ENCODE results near the gene RPS21. TPM values are rescaled to one million over a fixed set of nuclear protein-coding genes. Genes with fewer than 3 reads are reported as not detected.

The RPS21 gene
- total RNA-seq, 4 donors from 2014 or later = 585 to 2,728 (median 1,375) TPM

DNA sequence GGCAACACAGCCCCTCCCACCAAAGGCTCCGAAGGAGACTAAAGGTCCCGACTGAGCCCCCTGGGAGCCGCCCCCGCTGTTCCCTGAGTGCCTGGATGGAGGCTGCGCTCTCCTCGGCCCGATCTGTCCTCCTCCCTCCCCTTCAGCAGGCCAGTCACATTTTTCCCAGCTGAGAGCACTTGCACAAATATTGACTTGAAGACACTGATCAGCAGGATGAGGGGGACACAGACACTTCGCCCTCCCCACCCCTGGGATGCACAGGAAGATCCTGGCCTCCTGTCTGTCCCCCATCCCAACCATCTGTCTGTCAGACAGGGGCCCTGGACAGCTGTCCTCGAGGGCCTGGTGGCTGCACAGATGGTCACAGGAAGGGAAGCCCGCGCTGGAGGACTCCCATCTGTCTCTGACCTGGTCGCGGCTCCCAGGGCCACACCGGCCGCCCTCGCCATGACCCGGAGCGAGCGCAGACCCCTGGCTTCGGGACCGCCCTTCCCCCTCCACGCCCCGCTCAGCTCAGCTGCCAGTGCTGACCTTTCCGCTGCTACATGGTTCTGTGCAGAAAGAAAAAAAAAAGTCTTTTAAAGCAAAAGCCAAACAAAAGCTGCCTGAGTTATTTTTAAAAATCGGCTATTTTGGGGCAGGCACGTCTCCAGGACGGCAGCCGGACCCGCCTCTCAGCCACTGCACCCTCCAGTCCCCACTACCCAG, 30.9 kb upstream of the RPS21 start:
- Histone ChIP-seq H3K36me3 (no peaks in the 10 kb centered on the region), H3K4me3 (peak overlapping the region in 1 of 4 donors; percentile 8), H3K4me1 (peaks cover 54 to 76% (median 59%) of the 10 kb centered on the region in 4 donors), H3K27me3 (no peaks in the 10 kb centered on the region), H3K27ac (peak overlapping the region; percentile 81 to 88 (median 84)), H3K9me3 (no peaks in the 10 kb centered on the region)
- TF ChIP-seq POLR2A (IDR thresholded peaks at IDR 0.05) (no peak), POLR2AphosphoS5 (IDR thresholded peaks at IDR 0.05) (peak in 1 of 3 donors; percentile 10), EP300 (IDR thresholded peaks at IDR 0.05; ENCODE audit: low read depth) (no peak)
- TF ChIP-seq, protein P1, sequence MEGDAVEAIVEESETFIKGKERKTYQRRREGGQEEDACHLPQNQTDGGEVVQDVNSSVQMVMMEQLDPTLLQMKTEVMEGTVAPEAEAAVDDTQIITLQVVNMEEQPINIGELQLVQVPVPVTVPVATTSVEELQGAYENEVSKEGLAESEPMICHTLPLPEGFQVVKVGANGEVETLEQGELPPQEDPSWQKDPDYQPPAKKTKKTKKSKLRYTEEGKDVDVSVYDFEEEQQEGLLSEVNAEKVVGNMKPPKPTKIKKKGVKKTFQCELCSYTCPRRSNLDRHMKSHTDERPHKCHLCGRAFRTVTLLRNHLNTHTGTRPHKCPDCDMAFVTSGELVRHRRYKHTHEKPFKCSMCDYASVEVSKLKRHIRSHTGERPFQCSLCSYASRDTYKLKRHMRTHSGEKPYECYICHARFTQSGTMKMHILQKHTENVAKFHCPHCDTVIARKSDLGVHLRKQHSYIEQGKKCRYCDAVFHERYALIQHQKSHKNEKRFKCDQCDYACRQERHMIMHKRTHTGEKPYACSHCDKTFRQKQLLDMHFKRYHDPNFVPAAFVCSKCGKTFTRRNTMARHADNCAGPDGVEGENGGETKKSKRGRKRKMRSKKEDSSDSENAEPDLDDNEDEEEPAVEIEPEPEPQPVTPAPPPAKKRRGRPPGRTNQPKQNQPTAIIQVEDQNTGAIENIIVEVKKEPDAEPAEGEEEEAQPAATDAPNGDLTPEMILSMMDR (IDR thresholded peaks at IDR 0.05) = no peak
- in situ Hi-C loops (cut with MboI; ENCODE audit: low pct_ligation_motif_present in 1 of 4, low pct_unique_long_range_greater_than_20kb in 1 of 4, low sequenced_read_pairs in 3 of 4) = no loop called here
- WGBS, 2 donors (ENCODE audit: low coverage in 1 of 2) = 57% methylated on average over 28 of the region's 29 CpGs; no CpG with 5 or more reads in 1 of the 2 donors
- DNase-seq = no peak
- intact Hi-C loops (cut with DNase I; ENCODE audit: low total_unique reads) = no loop called here

DNA sequence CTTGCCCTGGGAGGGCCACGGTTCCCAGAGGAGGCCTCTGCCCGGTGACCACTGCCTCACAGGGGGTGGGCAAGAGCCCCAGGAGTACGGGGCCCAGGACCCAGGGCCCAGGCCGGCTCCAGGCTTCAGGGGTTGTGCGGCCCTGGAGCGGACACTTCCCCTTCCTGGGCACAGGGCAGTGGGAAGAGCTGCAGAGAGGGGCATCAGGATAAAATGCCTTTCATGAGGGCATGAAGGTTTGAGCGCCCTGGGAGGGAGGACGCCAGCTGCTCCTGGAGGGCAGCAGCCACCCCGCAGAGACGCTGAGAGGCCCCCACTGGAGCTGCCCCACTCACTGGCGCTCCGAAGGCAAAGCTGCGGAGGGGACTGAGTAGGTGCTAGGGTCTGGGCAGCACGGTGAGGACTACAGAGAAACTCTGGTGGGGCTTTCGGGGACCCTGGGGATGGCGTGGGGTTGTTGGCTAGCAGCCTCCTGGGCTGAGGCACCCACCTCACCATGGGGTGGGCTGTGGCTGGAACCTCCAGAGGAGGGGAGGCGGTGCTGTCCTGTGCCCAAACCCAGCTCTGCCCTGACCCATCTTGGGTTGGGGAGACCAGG, 30.2 kb upstream of the RPS21 start:
- 60 to 62% methylated on average over 2 to 14 of the region's 17 CpGs for WGBS, 2 donors (ENCODE audit: low coverage in 1 of 2)
- Histone ChIP-seq H3K9me3 (no peaks in the 10 kb centered on the region), H3K36me3 (no peaks in the 10 kb centered on the region), H3K27me3 (no peaks in the 10 kb centered on the region), H3K4me1 (peaks cover 57 to 82% (median 63%) of the 10 kb centered on the region in 4 donors), H3K4me3 (peak overlapping the region in 1 of 4 donors; percentile 8), H3K27ac (peak overlapping the region; percentile 81 to 88 (median 84))
- intact Hi-C loops (cut with DNase I; ENCODE audit: low total_unique reads) (no loop called here), in situ Hi-C loops (cut with MboI; ENCODE audit: low pct_ligation_motif_present in 1 of 4, low pct_unique_long_range_greater_than_20kb in 1 of 4, low sequenced_read_pairs in 3 of 4) (no loop called here)
- TF ChIP-seq POLR2A (IDR thresholded peaks at IDR 0.05) (no peak), POLR2AphosphoS5 (IDR thresholded peaks at IDR 0.05) (no peak), EP300 (IDR thresholded peaks at IDR 0.05; ENCODE audit: low read depth) (no peak)
- TF ChIP-seq, protein P1 (IDR thresholded peaks at IDR 0.05) = no peak
- DNase-seq = no peak

DNA sequence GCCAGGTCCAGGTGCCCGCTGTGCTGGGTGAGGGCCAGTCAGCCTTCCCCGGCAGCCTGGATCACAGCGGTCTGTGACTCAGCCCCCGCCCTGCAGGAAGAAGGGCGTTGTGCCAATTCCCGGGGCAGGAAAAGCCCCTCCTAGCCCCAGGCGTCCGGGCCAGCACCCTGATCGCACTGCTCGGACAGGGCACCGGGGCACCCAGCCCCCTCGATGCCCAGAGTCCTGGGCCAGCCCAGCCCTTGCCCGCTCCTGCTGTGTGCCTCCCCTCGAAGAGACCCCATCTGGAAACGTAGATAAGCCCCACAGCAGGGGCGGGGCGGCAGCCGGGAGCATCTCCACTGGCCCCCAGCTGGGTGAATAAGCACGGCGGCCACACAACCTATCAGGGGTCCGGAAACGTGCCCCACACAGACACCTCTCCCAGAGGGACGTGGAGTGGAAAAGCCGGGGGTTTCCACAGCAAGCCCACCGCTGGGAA, 29.7 kb upstream of the RPS21 start:
- intact Hi-C loops (cut with DNase I; ENCODE audit: low total_unique reads) (no loop called here), in situ Hi-C loops (cut with MboI; ENCODE audit: low pct_ligation_motif_present in 1 of 4, low pct_unique_long_range_greater_than_20kb in 1 of 4, low sequenced_read_pairs in 3 of 4) (no loop called here)
- WGBS, 2 donors (ENCODE audit: low coverage in 1 of 2) = 35% methylated on average over 23 of the region's 25 CpGs; no CpG with 5 or more reads in 1 of the 2 donors
- no peak for TF ChIP-seq EP300 (IDR thresholded peaks at IDR 0.05; ENCODE audit: low read depth)
- no peak for TF ChIP-seq POLR2AphosphoS5 (IDR thresholded peaks at IDR 0.05)
- TF ChIP-seq, protein P1 (IDR thresholded peaks at IDR 0.05) = no peak
- TF ChIP-seq POLR2A (IDR thresholded peaks at IDR 0.05) = no peak
- Histone ChIP-seq H3K27ac (peak overlapping the region; percentile 81 to 88 (median 84)), H3K9me3 (no peaks in the 10 kb centered on the region), H3K36me3 (no peaks in the 10 kb centered on the region), H3K4me3 (no peak overlapping the region), H3K27me3 (no peaks in the 10 kb centered on the region), H3K4me1 (peaks cover 57 to 85% (median 64%) of the 10 kb centered on the region in 4 donors)
- DNase-seq = no peak

DNA sequence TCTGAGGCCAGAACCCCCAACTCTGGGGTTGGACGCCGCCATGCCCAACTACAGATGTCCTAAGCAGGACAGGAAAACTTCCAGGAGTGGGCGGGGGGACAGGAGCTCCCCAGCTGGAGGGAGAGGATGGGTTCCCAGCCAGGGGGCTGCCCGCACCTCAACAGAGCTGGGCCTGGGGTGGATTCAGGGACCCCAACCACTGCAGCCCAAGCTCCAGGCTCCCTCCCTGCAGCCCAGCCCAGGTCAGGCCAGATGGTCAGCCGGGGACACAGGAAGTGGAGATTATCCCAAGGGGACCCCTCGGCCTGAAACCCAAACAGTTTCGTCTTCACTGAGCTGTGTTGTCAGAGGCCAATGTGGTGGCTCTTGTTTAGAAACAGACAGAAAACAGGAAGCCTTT, 29.2 kb upstream of the RPS21 start:
- no peaks in the 10 kb centered on the region for H3K27me3 ChIP-seq
- peak overlapping the region; percentile 81 to 88 (median 84) for H3K27ac ChIP-seq
- no peak overlapping the region for H3K4me3 ChIP-seq
- WGBS, 2 donors (ENCODE audit: low coverage in 1 of 2) = 49% methylated on average over 7 of the region's 7 CpGs; no CpG with 5 or more reads in 1 of the 2 donors
- no peak for TF ChIP-seq POLR2A (IDR thresholded peaks at IDR 0.05)
- no peak for DNase-seq
- in situ Hi-C loops (cut with MboI; ENCODE audit: low pct_ligation_motif_present in 1 of 4, low pct_unique_long_range_greater_than_20kb in 1 of 4, low sequenced_read_pairs in 3 of 4) (no loop called here), intact Hi-C loops (cut with DNase I; ENCODE audit: low total_unique reads) (no loop called here)
- no peaks in the 10 kb centered on the region for H3K9me3 ChIP-seq
- no peaks in the 10 kb centered on the region for H3K36me3 ChIP-seq
- H3K4me1 ChIP-seq = peaks cover 55 to 86% (median 64%) of the 10 kb centered on the region in 4 donors

Measured in transverse colon (tissue), 4 donors.